ENCODE measurements around the gene CPLX3.

DNA sequence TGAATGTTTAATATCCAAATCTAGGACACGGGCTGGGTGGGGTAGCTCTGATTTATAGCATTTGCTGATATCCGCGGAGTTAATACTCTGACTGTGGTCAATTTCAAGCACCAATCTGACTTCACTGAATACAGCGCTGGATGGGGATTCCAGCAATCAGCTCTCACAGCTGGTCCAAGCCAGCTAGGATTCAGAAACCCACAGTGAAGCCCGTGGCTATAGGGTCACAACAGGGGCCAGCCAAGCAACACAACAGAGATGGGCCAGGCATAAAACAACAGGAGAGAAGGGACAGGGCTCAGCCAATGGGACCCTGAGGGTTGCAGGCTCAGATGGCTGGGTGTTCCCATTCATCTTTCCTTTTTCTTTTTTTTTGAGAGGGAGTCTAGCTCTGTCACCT, 19.1 kb upstream of the CPLX3 start:
- no peak for TF ChIP-seq CEBPB (IDR thresholded peaks at IDR 0.05)
- no peak for TF ChIP-seq CREB1 (IDR thresholded peaks at IDR 0.05; ENCODE audit: low read depth)
- no peak for TF ChIP-seq EP300 (IDR thresholded peaks at IDR 0.05; ENCODE audit: borderline replicate concordance)
- TF ChIP-seq, protein P1, sequence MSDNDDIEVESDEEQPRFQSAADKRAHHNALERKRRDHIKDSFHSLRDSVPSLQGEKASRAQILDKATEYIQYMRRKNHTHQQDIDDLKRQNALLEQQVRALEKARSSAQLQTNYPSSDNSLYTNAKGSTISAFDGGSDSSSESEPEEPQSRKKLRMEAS (IDR thresholded peaks at IDR 0.05) = no peak
